Pons (tissue), 1 donor: Measurements from ENCODE around the gene RNF144B.
"Not testable (repeated sequence)": the region's sequence is repeated elsewhere in the genome, so short reads cannot be mapped to it uniquely, and the experiment has no call there.

Experiments
- DNase-seq: peaks from one replicate; pipeline ENCODE4 v3.0.0-alpha.2; 2016; ENCODE audit warnings: low spot score

Gene RNF144B

GRCh38 chr6:18371656-18372055 lies 15.5 kb upstream of the RNF144B start:
- DNase-seq = no peak

GRCh38 chr6:18380158-18380836 lies 6.9 kb upstream of the RNF144B start:
- no peak for DNase-seq

GRCh38 chr6:18380851-18381250 lies 6.3 kb upstream of the RNF144B start:
- no peak for DNase-seq

- no peak for DNase-seq
Observed at GRCh38 chr6:18383441-18383840, 3.7 kb upstream of the RNF144B start.

- no peak for DNase-seq
Observed at GRCh38 chr6:18384621-18385020, 2.5 kb upstream of the RNF144B start.

- DNase-seq = peak; percentile 29
Observed at GRCh38 chr6:18386298-18386976, 713 bp upstream of the RNF144B start.

GRCh38 chr6:18388271-18388670 lies 1.1 kb downstream of the RNF144B start:
- DNase-seq = no peak

- peak; percentile 53 for DNase-seq
Observed at GRCh38 chr6:18388942-18389341, 1.8 kb downstream of the RNF144B start.

GRCh38 chr6:18389479-18389878 lies 2.3 kb downstream of the RNF144B start:
- DNase-seq = peak; percentile 29

- no peak for DNase-seq
Observed at GRCh38 chr6:18390476-18390875, 3.3 kb downstream of the RNF144B start.

GRCh38 chr6:18391023-18391422 lies 3.9 kb downstream of the RNF144B start:
- no peak for DNase-seq

GRCh38 chr6:18392346-18392877 lies 5.3 kb downstream of the RNF144B start:
- DNase-seq = no peak

GRCh38 chr6:18393698-18394097 lies 6.5 kb downstream of the RNF144B start:
- no peak for DNase-seq

- DNase-seq = no peak
Observed at GRCh38 chr6:18395177-18395855, 8.2 kb downstream of the RNF144B start.

GRCh38 chr6:18395856-18396197 lies 8.7 kb downstream of the RNF144B start:
- no peak for DNase-seq

GRCh38 chr6:18397701-18398100 lies 10.6 kb downstream of the RNF144B start:
- no peak for DNase-seq

GRCh38 chr6:18398225-18398624 lies 11.1 kb downstream of the RNF144B start:
- not testable (repeated sequence) for DNase-seq

GRCh38 chr6:18400831-18401446 lies 13.8 kb downstream of the RNF144B start:
- DNase-seq = peak; percentile 53

GRCh38 chr6:18404965-18405364 lies 17.8 kb downstream of the RNF144B start:
- DNase-seq = not testable (repeated sequence)

- no peak for DNase-seq
Observed at GRCh38 chr6:18405477-18406293, 18.5 kb downstream of the RNF144B start.

GRCh38 chr6:18406955-18407749 lies 20.0 kb downstream of the RNF144B start:
- DNase-seq = no peak
